ENCODE measurements around the gene ANKRD63. TPM values are rescaled to one million over a fixed set of nuclear protein-coding genes. Genes with fewer than 3 reads are reported as not detected.

ANKRD63 gene
- total RNA-seq, 1 experiment from 2014 or later = not detected

DNA sequence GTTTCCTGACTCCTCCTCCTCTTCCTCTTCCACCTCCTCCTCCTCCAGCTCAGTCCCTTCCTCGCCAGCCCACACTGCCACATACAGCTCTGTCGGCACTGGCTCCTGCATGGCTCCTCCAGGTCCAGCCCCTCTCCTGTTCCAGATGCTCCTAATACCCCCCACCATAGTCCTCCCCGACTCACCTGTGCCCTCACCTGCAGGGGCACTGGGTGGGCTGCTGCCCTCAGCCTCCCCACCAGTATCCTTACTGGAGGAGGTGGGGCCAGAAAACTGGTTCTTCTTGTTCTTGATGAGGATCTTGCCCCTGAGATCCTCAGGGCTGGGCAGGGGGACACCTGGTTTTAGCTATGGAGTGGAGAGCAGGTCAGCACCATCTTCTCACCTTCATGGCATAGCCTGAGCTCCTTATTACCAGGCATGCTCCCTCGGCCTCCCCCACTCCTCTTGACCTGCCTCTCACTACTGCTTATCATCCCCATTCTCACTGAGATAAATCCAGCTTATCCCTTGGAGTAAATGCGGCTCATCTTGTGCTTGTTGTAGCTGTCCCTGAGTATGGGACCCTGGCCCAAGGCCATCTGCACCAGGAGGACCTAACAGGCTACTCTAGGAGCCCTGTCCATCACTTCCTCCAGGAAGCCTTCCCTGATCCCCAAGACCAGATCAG, 13.8 kb upstream of the ANKRD63 start:
- Mint-ChIP-seq H3K9me3 (ENCODE audit: unreplicated experiment) (peaks cover 7% of the 10 kb centered on the region), H3K27ac (ENCODE audit: low read depth, unreplicated experiment) (no peak overlapping the region), H3K27me3 (ENCODE audit: insufficient read depth, unreplicated experiment) (peaks cover 19% of the 10 kb centered on the region), H3K4me1 (ENCODE audit: insufficient read depth, unreplicated experiment) (no peaks in the 10 kb centered on the region), H3K4me3 (ENCODE audit: unreplicated experiment) (no peak overlapping the region), H3K36me3 (ENCODE audit: insufficient read depth, unreplicated experiment) (no peaks in the 10 kb centered on the region)
- intact Hi-C loops (cut with micrococcal nuclease) = no loop called here
- ChIA-PET CTCF (interaction anchor here (0.5 to 1.1 kb wide), 3 partner anchors 22 to 126 kb away, joined by 3 to 4 read pairs (median 3); no protein-coding TSS in a partner anchor), POLR2A (no interaction called here)
- no peak for DNase-seq (ENCODE audit: unreplicated experiment)
- TF ChIP-seq, protein P1, sequence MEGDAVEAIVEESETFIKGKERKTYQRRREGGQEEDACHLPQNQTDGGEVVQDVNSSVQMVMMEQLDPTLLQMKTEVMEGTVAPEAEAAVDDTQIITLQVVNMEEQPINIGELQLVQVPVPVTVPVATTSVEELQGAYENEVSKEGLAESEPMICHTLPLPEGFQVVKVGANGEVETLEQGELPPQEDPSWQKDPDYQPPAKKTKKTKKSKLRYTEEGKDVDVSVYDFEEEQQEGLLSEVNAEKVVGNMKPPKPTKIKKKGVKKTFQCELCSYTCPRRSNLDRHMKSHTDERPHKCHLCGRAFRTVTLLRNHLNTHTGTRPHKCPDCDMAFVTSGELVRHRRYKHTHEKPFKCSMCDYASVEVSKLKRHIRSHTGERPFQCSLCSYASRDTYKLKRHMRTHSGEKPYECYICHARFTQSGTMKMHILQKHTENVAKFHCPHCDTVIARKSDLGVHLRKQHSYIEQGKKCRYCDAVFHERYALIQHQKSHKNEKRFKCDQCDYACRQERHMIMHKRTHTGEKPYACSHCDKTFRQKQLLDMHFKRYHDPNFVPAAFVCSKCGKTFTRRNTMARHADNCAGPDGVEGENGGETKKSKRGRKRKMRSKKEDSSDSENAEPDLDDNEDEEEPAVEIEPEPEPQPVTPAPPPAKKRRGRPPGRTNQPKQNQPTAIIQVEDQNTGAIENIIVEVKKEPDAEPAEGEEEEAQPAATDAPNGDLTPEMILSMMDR (IDR thresholded peaks at IDR 0.05; ENCODE audit: unreplicated experiment) = no peak
- BruUV-seq (replicated peaks) = no TSS peak

DNA sequence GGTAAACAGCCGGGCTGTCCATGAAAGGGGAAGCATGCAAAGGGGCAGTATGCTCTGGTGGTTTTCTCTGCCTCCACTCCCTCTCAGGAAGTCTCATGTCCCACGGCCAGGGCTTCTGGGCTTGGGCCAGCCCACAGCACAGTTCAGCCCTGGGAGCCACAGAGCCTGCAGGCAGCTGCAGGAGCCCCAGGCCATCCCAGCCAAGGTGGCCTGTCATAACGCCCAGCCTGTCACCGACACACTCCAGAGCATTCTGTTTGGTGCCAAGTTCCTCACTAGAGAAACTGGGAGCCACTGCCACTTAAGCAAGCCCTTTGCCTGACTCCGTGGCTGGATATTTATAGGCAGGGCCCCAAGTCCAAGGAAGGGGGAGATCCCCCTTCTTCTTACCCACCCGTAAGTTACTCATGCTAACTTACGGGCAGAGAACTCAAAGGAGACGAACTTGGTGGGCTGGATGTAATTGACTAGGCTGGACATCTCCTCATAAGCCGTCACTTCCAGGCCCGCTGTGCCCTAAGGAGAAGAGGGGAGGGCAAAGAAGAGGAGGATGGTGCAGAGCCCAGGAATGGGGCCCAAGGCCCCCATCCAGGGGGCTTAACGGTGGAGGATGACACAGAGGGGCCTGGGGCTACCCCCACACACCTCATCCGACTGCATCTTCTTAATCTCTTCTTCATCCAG, 13.2 kb upstream of the ANKRD63 start:
- intact Hi-C loops (cut with micrococcal nuclease) = no loop called here
- Mint-ChIP-seq H3K9me3 (ENCODE audit: unreplicated experiment) (peaks cover 7% of the 10 kb centered on the region), H3K36me3 (ENCODE audit: insufficient read depth, unreplicated experiment) (no peaks in the 10 kb centered on the region), H3K27me3 (ENCODE audit: insufficient read depth, unreplicated experiment) (peaks cover 19% of the 10 kb centered on the region), H3K4me1 (ENCODE audit: insufficient read depth, unreplicated experiment) (no peaks in the 10 kb centered on the region), H3K4me3 (ENCODE audit: unreplicated experiment) (no peak overlapping the region), H3K27ac (ENCODE audit: low read depth, unreplicated experiment) (no peak overlapping the region)
- TF ChIP-seq, protein P1 (IDR thresholded peaks at IDR 0.05; ENCODE audit: unreplicated experiment) = no peak
- ChIA-PET POLR2A (interaction anchor here (0.6 kb wide), 1 partner anchor 35 kb away, joined by 3 read pairs; no protein-coding TSS in a partner anchor), CTCF (interaction anchor here (1.0 to 1.1 kb wide), 2 partner anchors 23 to 126 kb away, joined by 3 to 4 read pairs; no protein-coding TSS in a partner anchor)
- no peak for DNase-seq (ENCODE audit: unreplicated experiment)
- BruUV-seq (replicated peaks) = no TSS peak

DNA sequence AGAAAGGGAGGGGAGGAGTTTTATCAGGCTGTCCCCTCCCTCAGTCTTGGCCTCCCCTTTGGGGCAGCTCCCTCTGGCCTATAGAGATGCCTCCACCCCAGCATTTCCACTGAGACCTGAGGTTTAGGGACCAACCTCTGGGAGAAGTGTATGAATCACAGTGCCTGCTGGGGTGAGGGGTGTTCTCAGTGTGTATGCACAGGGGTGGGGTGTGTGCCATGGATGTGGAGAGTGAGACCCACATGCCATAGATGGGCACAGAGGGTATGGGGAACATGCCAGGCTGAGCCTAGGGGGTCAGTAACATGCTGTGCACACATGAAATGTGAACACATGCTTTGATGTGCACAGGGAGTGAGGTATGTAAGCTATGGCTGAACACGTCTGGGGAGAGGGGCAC, 12.4 kb upstream of the ANKRD63 start:
- BruUV-seq (replicated peaks) = no TSS peak
- no peak overlapping the region for H3K27ac Mint-ChIP-seq (ENCODE audit: low read depth, unreplicated experiment)
- intact Hi-C loops (cut with micrococcal nuclease) = no loop called here
- H3K36me3 Mint-ChIP-seq (ENCODE audit: insufficient read depth, unreplicated experiment) = peaks cover under 1% of the 10 kb centered on the region
- no peak overlapping the region for H3K4me3 Mint-ChIP-seq (ENCODE audit: unreplicated experiment)
- TF ChIP-seq, protein P1 (IDR thresholded peaks at IDR 0.05; ENCODE audit: unreplicated experiment) = no peak
- H3K27me3 Mint-ChIP-seq (ENCODE audit: insufficient read depth, unreplicated experiment) = peaks cover 19% of the 10 kb centered on the region
- peaks cover 7% of the 10 kb centered on the region for H3K9me3 Mint-ChIP-seq (ENCODE audit: unreplicated experiment)
- CTCF ChIA-PET = interaction anchor here (1.2 kb wide), 2 partner anchors 15 to 42 kb away, joined by 3 to 8 read pairs; no protein-coding TSS in a partner anchor
- POLR2A ChIA-PET = interaction anchor here (0.6 kb wide), 2 partner anchors 10 to 35 kb away, joined by 3 read pairs; no protein-coding TSS in a partner anchor
- DNase-seq (ENCODE audit: unreplicated experiment) = no peak
- no peaks in the 10 kb centered on the region for H3K4me1 Mint-ChIP-seq (ENCODE audit: insufficient read depth, unreplicated experiment)
